Fibroblast of skin of abdomen (primary cell): ENCODE data around the gene PRPS1.
"Not testable (repeated sequence)": the region's sequence is repeated elsewhere in the genome, so short reads cannot be mapped to it uniquely, and the experiment has no call there.

Source experiments
- DNase-seq: peaks from one replicate; pipeline ENCODE4 v3.0.0-alpha.2; 2013

The PRPS1 gene

DNA sequence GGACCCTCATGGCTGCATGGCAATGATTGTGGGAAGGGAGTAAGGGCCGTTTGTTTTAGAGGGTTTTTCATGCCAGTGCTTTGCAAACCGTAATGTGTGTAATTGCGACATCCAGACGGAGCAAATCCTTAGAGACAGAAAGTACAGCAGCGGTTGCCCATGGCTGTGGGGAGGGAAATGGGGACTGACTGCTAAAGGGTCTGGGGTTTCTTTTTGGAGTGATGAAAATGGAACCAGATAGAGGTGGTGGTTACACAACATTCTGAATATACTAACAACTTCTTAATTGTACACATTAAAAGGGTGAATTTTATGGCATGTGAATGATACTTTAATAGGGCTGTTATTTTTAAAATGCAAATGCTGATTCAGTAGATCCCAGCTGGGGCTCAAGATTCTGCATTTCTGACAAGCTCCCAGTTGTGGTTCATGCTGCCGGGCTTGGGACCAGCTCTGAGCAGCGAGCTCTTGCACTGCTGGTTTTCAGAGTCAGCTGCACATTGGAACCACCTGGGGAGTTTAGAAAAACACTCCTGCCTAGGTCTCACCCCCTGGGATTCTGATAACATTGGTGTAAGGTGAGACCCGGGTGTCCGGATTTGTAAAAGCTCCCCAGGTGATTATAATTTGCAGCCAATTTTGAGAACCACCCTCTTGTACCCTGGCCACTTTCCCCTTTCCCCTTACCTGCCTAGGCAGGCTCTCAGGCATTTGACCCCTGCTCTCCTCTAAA is 47.7 kb downstream of the PRPS1 start:
- DNase-seq: peak; percentile 31

DNA sequence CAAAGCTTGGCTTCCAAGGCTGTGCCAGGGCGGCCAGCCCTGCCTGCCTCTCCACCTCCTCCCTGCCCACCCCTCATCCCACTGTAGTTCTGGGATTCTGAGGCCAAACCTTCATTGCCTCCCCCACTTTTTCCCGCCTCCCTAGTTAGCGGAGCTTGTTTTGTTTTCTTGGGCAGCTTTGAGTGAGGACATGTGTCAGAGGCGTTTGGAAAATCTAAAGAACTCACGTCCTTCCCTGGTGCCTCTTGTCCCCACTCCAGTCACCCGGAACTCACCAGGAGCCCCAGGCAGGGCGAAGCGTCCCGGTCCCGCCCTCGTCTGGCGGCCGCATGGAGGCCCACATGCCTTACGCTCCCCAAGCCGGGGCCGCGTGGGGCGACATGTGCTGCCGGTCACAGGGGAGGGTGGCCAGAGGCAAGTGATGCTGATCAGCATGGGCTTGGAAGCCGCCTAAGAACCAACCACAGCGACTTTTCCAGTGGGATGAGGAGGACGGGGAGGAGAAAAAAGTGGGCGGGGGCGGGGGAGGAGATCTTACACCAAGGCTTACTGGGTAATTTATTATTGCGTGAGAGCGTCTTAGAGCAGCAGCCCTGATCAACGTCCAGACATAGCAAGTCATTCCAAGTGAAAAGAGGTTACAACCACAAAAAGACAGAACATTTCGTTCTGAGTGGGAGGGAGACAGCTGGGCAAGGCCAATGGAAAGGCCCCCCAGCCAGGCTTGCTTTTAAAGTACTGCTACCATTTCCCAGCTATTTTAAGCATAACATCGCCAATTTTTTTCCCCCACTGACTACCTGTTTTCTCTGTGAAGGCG is 48.5 kb downstream of the PRPS1 start:
- DNase-seq: peak; percentile 88

DNA sequence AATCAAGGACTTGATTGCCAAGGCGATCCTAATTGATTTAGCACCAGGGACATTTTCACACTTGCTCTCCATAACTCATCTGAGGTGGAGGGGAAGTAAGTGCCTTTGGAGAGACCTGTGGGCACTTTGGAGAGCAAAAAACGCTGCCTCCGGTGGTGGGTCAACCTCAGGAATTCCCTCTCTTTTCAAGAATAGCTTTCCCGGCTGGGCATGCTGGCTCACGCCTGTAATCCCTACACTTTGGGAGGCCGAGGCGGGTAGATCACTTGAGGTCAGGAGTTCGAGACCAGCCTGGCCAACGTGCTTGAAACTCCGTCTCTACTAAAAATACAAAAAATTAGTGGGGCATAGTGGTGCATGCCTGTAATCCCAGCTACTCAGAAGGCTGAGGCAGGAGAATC is 49.2 kb downstream of the PRPS1 start:
- no peak for DNase-seq

DNA sequence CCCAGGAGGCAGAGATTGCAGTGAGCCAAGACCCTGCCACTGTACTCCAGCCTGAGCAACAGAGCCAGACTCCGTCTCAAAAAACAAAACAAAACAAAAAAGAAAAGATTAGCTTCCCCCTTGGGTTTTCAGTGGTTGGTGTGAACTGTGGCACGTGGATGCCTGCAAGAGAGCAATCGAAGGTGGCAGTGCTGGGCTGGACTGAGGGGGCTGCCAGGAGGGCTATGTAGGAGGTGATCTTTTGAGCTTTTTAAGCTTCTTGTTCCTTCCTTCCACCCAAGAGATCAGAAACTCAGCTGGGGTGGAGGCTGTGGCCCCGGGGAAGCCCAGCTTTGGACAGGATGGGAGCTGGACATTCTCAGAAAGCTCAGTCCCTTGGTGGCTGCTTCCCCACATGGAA is 49.6 kb downstream of the PRPS1 start:
- no peak for DNase-seq

DNA sequence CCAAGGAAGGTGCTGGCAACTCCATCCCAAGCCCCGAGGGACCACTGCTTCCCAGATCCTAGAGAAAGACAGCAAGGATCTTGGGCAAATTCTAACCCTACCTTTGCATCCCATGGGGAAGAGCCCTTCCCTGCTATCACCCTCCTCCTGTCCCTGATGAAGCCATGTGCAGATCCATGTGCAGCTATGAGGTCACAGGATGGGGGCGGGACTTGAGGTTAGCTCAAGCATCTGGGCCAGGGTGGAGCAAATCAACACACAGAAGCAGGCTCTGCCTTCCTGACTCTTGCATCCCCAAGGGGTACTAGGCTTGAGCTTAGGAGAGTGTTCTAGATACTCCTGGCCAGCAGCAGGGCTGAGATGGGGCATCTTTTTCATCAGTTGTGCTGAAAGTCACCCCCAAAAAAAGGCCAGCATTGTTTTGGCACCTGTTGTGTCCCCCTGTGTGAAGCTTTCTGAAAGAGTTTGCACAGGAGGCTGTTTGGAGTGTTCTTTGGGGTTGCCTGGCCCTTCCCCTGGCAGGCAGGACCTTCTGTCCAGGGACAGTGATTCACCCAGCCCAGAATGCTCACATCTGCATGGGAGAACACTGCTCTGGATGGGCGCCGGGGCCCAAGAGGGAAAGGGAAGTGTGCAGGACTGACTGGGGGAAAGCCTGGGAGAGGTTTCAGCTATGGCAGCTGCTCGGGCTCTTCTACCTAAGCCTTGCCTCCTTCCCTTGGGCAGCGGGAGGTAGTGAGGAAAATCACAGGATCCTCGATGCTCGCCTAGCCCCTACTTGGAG is 50.8 kb downstream of the PRPS1 start:
- peak; percentile 63 for DNase-seq

DNA sequence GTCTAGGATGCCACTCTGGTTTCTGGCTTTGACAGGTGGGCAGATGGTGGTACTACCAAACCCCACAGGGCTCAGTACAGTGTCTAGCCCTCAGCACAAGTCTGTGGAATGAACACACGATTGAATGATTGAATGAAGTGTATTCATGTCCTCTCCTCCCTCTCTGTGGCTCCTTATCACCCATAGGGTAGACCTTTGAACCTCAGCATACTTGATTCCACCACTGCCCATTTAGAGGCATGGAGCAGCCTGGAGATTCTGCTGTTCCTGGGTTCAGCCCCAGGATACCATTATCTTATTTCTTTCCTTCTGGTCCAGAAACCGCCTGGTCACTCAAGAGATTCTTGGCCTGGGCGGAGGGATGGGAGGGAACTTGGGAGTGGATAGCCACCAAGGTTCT is 53.9 kb downstream of the PRPS1 start:
- DNase-seq: no peak

DNA sequence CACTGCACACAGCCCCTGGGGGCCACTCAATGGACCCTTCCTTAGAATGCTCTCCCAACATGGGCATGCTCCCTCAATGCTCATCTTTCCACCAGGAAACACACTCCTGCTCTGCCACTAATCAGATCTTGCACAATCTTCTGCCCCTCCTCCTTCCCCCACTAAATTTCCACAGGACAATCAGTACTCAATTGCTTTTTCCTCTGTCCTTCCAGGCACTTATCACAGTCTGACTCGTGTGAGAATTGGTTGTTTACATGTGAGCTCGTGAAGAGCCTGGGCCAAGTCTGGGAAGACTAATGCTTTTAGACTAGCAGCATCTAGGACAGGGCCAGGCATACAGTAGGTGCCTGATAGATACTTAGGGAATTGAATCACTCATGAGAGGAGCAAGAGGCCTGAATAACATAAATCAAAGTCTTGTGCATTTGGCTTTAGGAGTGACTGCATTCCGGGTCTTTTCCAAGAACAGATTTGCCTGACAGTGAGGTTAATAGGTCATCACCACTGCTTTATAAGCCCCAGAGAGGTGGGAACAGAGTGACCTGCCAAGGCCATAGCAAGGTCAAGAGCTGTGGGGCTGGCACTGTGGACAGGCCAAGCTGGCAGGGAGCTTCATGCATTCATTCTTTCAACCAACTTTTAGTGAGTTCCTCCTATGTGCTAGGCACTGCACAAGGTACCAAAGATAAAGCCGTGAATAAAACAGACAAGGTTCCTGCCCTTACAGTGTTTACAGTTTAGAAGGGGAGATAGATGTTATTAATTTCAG is 55.0 kb downstream of the PRPS1 start:
- DNase-seq: no peak

DNA sequence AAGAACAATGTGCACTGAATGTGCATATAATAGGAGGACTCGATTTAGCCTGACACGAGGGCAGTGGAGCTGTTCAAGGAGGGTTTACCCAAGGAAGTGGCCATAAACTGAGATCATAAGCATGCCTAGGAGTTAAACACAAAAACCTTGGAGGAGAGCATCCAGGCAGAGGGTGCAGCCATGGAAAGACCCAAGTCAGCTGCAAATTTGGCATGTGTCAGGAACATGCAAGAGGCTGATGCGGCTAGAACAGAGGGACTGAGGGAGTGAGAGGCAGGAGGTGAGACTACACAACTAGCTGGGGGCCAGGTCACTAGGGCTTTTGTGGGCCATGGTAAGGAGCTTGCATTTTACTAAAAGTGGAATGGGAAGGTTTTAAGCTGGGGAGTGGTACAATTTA is 55.6 kb downstream of the PRPS1 start:
- no peak for DNase-seq

DNA sequence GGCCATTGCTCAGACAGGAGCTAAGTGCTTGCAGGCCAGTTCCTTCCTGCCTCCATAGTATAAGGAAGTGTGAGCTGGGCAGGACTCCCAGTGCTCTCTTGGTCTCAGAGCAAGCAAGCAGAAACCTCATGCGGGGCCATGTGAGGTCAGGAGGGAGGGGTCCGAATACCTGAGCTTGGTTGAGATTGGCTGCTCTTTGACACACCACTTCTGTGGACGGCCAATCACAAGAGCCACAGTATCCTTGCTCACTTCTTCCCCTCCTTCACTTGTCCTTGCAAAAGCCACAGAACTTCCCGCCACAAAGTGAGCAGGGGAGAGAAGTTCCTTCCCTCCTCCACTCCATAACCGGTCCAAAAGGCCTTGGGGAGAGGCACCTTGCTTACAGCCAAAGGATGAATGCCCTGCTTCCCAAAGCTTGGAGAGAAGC is 56.7 kb downstream of the PRPS1 start:
- peak; percentile 18 for DNase-seq

DNA sequence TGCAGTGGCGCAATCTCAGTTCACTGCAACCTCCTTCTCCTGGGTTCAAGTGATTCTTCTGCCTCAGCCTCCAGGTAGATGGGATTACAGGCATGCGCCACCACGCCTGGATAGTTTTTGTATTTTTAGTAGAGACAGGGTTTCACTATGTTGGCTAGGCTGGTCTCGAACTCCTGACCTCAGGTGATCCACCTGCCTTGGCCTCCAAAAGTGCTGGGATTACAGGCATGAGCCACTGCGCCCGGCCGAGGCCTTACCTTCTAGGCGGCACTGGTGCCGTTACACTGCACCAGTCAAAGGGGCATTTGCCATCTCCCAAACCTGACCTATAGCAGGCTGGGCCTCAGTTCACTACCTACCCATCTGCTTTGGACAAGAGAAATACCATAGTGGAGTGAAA is 57.3 kb downstream of the PRPS1 start:
- DNase-seq: not testable (repeated sequence)

DNA sequence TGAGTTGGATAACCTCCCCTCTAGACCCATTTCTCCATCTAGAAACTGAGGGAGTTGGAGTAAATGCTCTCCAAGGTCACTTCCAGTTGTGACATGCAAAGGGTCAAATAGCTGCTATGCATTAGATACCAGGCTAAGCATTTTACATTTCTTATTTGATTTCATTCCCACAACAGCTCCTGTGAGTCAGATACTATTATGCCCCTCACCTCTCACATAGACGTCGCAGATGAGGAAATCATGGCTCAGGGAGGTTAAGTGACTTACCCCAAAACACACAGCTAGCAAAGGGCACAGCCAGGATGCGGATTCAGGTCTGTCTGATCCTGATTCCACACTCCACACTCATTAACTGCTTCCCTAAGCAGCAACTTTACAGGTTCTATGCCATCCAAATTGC is 57.7 kb downstream of the PRPS1 start:
- no peak for DNase-seq

DNA sequence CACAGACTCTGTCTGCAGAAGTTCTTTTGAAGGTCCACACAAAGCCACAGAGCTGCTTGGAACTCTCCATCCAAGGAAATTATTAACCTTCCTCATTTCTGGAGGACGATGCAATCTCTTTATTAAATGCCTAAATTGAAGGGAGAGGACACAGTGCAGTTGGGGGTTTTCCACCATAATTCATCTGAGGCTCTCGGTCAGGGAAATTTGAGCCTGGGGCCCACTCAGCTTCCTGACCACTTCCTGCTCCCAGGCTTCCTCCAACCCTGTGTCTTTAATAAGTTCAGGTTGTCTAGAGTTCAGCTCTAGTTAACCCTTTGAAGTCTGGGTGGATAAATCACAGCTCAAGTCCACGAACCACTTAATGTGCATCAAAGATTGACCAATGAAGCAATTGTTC is 58.5 kb downstream of the PRPS1 start:
- DNase-seq: peak; percentile 23

DNA sequence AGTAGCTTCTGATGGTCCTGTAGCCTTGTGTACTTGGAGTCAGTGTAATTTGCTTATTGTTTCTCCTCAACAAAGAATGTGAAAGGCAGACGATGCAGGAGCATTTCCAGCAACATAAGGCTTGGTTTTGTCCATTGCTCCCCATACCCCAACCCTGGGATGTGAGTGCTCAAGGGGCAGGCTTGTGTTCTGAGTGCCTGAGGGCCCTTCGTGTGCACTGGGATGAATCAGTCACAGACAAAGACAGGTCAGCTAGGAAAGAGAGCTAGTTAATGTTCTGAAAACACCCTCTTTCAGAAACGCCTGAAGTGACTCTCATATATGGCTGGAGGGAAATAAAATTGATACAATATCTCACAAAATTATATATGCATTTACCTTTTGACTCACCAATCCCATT is 59.1 kb downstream of the PRPS1 start:
- DNase-seq: no peak

DNA sequence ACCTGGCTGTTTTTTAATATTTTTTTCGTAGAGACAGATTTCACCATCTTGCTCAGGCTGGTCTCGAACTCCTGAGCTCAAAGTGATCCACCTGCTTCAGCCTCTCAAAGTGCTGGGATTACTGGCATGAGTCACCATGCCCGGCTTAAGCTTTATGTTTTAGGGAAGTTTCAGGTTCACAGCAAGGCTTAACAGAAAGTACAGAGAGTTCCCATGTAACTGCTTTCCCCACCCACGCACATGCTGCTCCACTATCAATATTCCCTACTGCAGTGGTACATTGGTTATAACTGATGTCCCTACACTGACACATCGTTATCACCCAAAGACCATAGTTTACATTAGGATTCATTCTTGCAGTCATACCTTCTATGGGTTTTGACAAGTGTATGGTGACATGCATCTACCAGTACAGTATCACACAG is 62.7 kb downstream of the PRPS1 start:
- no peak for DNase-seq

DNA sequence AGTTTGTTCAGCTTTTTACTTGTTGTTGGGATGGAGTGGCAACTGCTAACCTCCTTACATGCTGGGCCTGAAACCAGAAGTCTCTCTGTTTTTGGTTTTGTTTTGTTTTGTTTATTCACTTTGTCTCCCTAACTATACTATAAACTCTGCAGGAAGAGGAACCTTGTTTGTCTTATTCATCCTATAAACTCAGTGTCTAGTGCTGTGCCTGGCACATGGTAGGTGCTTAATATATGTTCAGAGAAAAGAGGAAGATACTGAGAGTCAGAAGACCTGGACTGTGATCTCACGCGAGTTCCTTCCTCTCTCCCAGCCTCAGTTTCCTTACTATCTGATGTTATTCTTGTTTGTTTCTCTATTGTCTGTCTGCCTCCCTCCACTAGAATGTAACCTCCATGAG is 71.3 kb downstream of the PRPS1 start:
- DNase-seq: no peak

DNA sequence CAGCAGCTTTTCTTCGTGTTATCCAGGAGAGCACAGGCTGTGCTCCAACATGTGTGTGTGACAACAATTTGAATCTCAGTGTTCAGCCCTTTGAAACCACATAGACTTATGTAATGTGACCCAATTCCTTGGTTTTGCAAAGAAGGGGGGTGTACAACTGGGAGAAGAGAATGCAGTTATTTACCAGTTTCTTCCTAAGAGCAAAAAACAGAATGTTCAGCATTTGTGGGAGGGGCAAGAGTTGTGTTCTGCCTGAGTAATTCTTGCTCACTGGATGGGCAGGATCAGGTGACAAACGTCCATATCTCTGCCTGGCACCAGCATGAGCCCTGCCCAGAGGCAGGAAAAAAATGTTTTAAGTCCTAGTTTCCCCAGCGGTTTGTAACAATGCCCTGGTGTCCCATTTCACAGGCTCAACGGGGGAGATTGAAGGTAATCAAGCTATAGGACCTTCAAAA is 72.0 kb downstream of the PRPS1 start:
- DNase-seq: no peak
